Kidney capillary endothelial cell (primary cell): ENCODE results near the gene MEAK7.
"Not testable (repeated sequence)": the region's sequence is repeated elsewhere in the genome, so short reads cannot be mapped to it uniquely, and the experiment has no call there.

Experiments used
- DNase-seq: peaks from one replicate; pipeline ENCODE4 v3.0.0-alpha.2; 2018; ENCODE audit warnings: low spot score

Gene MEAK7

DNA sequence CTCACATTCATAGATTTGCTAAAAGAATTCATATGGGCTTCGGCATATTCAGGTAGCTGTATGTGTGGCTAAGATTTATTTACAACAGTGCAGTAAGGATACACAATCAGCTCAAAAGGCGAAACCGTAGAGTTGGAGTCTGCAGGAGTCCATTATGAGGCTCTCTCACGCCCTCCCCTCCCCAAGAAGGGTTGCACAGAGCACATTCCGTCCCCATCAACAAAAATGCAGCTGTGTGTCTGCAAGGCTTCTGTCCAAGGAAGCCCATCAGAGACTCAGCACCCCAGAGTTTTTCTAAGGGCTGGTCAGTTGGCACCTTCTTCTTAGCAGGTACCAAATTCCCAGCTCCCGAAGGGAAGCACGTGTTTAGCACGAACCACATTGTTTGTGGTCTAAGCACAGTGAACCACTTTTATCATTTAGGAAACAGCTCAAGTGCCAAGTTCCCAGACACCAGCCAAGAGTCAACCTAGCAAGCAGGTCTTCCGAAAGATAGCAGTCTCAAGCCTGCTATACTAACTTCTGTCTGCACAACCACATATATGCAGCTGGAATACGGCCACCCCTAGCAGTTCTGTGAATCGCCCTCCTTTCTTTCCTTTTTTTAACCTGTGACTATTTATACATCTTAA lies 28.5 kb upstream of the MEAK7 start:
- DNase-seq = no peak

DNA sequence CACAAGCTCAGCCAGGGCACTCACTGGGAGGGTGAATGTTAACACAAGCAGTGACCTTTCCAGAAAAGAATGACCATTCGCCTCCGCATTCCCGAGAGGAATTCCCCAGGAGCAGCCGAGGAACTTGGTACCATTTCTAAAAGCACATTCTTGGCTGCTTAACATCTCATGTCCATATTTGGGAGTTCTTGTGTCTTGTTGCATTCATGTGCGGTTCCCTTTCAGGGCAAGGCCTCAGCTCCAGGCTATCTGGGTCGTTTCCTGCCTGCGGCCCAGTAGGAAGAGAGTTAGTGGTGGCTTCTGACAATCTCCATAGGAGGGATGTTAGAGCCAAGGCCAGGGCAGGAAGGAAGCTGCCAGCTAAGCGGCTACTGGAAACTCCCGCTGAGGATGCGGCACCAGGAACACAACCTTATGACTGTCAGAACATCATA lies 27.8 kb upstream of the MEAK7 start:
- DNase-seq = peak; percentile 97

DNA sequence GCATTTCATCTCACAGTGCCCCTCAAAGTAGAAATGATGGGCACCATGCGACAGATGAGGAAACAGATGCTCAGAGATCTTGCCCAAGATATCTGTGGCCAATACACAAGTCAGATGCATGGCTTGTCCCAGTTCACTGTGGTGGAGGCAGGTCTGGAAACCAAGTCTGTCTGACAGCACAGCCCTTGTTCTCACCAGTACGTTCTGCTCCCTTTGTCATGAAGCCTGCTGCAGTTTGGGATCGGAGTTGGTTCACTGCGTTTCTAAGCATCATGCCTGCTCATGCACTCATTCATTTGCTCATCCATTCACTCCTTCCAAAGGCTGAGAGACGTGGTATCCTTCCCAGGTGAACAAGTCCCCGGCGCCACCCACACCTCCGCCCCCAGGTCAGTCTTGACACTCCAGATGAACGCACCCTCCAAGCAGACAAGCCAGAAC lies 27.2 kb upstream of the MEAK7 start:
- DNase-seq = no peak

DNA sequence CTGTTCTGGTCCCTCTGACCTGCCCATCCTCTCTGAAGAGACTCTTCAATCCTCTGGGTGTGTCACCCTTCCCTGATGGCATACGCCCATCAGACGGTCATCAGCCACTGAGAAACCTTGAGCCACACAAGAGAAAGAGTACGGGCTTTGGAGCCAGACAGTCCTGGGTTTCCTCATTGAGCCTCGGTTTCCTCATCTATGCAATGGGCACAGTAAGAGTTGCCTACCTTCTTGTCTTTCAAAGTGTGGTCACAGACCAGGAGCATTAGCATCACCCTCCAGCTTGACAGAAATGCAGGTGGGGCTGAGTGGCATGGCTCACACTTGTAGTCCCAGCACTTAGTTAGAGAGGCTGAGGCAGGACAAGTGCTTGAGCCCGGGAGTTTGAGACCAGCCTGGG lies 26.1 kb upstream of the MEAK7 start:
- no peak for DNase-seq

DNA sequence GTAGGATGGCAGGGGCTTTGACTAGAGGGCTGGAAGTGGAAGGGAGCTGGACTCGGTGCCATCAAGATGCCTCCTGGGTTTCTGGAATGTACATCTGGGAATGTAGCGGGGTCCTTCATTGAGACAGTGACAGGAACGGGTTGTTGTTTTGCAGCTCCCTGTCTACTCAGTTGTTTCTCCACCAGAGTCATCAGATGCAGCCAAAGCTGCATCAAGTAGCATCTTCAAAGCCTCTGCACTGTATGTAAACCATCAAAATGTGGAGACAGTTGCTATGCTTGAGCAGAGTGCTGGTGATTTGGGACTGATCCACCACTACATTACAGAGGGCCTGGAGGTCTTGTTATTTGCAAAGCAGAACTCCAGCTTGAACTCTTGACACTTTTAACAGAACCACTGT lies 25.1 kb upstream of the MEAK7 start:
- no peak for DNase-seq

DNA sequence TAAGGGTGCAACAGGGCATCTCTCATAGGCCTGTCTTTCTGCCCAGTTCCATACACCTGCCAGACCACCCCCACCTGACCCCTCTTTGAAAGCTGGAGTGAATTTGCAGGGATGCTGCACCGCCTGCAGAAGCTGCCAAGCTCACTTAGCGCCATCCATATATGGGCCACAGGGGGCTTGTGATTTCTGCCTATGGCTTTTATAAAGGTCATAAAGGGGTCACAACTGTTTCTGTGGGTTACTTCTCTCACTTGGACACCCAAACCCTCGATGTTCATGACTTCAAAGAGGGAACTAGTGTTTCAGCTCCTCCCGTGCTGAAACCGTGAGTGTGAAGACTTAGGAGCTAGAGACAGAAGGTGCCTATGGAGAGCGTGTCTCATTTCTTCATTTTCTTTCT lies 23.9 kb upstream of the MEAK7 start:
- no peak for DNase-seq

DNA sequence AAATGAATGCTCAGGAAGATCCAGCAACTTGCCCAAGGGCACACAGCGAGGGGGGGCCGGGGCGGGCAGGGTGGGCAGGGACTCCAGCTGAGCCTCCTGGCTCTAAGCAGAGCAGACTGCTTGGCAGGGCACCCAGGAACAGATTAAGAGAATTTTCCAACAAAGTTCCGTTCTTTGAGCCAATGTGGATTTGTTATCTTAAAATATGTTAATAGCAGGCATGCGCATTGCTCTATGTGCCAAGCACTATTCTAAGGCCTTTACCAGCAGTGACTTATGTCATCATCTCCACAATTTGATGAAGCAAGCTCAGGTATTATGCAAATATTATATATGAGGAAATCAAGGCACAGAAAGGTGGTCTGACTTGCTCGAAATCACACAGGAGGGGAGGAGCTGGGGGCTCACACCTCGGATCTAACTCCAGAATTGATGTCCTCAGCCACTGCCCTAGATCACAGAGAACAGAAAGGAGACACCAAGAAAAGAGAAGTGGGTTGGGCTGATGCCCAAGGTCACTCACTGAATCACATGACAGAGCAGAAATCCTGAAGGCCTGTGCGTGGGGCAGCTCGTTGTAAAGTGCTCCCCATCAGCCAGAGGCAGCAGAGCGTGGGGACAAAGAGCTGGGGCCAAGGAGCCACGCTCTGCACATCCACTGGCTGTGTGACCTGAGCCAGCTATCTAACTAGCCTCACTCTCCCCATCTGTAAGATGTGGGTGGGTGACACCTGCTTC lies 23.2 kb upstream of the MEAK7 start:
- no peak for DNase-seq

DNA sequence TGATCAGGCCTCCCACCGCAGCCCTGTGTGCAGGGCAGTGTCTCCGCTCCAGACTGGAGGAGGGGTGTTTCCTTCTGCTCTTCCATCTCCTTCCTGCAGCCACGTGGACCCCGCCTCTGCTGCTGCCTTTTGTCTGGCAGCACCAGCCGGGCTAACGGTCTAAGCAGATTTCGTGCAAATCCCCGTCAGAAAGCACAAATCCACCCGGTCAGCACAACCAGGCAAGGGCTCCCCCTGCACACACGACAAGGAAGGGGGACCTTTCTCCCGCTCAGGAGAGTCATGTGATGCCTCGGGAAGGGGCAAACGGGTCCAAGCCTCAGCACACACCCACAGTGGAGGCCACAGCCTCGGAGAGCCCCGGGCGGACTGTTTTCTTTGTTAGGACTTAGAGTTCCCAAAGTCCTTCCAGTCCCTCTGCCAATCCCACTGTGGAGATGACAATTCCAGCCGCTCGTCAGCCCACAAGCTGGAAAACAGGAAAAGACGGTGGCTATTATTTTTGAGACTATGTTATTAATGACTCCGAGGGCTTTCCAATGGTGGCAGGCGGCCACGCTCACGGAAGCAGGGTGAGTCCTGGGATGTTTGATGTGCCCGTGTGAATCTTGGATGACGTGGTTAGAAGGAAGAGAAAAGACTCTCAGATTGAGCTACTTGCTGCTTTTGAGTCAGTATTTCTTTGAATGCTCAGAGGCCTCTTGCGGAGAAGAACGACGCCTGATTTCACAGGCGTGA lies 22.5 kb upstream of the MEAK7 start:
- peak; percentile 86 for DNase-seq

DNA sequence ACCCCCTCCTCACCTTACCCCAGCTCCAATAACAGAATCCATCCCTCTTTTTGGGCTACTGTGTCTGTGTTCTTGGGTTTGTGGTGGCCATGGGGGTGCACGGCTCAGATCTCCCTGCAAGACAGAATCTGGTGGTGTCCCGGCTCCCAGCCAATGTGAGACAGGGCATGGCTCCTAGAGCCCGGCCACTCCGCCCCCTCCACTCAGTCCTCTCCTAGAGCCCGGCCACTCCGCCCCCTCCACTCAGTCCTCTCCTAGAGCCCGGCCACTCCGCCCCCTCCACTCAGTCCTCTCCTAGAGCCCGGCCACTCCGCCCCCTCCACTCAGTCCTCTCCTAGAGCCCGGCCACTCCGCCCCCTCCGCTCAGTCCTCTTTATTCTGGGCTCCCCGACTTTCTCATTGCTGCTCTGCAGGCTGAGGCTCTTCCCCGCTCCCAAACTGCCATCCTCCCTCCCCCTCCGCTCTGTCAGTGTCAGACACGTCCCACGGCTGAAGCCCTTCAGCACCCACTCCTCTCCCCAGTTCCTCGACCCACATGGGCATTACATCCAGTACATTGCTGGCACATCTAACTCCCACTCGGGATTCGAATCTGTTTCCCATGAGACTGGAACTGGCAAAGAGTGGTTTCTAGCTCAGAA lies 20.6 kb upstream of the MEAK7 start:
- DNase-seq = not testable (repeated sequence)

DNA sequence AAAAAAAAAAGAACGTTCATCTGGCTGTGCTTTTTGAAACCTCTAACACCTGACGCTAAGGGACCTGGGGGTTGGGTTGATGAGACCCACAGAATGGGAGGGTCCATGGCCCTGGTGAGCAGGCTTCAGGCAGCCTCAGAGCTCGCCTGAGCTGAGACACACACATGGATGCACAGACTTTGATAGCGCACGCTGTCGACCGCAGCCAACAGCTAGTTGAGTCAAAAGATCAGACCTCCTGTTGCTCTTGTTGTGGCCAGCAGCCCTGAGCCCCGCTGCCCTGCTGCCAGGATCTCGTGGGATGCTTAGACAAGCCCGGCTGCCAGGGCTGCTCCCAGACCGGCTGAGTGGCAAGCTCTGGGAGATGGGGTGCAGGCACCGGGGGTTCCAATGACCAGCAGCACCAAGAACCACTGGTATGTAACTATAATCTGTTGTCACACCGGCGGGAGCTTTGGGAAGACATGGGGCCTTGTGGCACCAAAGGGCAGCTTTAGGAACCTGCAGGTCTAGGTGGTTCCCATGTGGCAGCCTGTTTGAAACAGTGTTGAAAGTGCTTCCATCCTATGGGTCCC lies 20.0 kb upstream of the MEAK7 start:
- no peak for DNase-seq

DNA sequence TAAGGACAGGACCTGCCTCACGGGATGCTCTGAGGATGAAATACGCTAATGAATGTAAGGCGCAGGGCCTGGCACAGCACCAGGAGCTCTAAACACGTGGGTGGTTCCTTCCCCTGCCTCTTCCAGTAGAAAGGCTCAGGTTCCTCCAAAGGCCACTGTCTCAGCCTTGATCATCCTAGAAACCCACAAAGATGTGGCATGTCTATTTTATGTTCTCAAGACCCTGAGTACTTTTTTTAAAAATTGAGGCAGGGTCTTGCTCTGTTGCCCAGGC lies 17.0 kb upstream of the MEAK7 start:
- DNase-seq = no peak

DNA sequence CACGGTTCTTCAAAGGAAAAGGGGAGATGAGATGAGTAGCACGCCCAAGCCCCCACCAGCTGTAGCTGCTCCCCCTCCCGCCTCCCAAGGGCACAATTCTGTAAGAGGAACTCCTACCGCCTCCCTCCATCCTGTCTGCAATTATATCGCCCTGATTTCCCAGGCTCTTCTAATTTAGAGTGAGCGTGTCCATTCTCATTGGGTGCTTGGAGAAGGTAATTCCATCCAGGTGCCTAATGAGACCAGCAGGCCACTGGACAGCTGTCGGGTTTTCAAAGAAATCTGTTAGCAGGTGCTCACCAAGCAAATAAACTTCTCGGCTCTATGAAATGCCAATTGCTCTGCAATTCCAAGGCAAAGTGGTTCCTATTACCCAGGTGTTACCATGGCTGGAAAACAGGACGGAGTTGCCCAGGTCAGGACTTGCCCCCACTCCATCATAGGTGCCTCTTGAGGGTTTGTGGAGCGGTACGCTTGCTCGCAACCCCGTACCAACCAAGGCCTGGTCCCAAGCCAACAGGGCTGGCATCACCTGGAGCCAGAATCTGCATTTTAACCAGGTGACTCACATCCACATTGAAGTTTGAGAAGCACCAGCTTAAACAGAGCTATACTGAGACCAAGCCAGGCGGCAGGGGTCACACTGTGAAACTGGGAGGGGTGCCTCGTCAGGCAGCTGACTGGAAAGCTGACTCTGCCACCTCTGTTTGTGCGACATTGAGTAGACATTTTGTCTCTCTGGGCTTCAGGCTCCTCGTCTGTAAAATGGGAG lies 16.5 kb upstream of the MEAK7 start:
- DNase-seq = no peak

DNA sequence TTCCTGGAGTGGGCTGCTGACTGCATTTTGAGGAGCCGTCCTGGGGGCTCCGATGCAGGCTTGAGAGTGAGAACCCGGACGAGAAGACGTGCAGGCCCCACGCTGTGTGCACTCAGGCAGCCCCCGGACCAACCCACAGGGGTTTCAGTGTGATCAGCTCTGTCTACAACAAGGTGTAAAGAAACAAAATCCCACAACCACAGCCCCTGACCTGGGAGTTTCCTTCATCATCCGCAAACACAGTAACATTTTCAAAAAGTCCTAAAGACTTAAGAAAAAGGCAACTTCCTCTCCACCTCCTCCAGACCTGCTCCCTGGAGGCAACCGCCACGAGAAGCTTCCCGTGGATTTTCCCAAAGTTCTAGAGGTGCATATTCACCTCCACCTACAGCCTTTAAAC lies 15.4 kb upstream of the MEAK7 start:
- DNase-seq = no peak

DNA sequence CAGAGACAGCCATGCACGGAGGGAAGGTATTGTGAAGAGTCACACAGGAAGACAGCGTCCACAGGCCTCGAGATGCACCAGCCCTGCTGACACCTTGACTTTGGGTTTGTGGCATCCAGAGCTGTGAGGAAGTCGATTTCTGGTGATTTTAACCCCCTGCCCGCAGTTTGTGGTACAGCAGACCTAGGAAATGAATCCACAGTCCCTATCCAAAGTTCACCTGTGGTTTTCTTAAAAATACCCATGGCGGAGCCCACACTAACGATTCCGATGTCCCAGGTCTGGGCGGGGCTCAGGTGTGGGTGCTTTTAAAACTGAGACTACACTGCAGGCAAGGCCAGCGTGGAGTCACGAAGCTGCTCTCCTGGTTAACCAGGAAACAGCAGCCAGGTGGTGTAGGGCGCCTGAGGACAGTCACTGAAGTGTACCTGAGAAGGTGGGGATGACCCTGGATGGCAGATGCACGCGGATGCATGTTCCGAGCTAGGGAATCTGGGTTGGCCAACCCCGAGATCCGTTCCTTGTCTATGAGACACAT lies 14.4 kb upstream of the MEAK7 start:
- no peak for DNase-seq

DNA sequence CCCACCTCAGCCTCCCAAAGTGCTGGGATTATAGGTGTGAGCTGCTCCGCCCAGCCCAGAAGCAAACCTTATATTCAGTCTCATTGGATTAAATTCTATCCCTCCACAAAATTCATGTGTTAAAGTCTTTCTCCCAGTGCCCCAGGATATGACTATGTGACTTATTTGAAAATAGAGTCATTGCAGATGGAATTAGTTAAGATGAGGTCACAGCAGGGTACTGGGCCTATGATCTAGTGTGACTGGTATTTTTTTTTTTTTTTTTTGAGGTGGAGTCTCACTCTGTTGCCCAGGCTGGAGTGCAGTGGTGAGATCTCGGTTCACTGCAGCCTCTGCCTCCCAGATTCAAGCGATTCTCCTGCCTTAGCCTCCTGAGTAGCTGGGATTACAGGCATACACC lies 13.8 kb upstream of the MEAK7 start:
- not testable (repeated sequence) for DNase-seq

DNA sequence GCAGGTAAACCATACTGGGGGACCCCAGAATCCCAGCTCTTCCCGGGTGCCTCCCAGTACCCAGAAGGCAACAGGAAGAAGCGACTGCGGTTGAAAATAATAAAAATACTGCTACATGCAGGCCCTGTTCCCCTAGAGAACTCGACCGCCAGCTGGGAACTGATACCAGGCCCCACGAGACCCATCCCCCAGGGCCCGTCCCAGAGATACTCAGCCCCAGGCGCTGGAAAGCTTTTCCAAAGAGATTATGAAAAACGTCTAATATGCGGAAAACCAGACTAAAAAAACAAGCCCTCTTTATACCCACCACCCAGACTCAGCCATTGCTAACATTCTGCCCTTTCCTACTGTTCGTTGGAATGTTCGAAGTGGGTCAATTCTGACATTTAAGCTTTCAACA lies 12.9 kb upstream of the MEAK7 start:
- DNase-seq = no peak

DNA sequence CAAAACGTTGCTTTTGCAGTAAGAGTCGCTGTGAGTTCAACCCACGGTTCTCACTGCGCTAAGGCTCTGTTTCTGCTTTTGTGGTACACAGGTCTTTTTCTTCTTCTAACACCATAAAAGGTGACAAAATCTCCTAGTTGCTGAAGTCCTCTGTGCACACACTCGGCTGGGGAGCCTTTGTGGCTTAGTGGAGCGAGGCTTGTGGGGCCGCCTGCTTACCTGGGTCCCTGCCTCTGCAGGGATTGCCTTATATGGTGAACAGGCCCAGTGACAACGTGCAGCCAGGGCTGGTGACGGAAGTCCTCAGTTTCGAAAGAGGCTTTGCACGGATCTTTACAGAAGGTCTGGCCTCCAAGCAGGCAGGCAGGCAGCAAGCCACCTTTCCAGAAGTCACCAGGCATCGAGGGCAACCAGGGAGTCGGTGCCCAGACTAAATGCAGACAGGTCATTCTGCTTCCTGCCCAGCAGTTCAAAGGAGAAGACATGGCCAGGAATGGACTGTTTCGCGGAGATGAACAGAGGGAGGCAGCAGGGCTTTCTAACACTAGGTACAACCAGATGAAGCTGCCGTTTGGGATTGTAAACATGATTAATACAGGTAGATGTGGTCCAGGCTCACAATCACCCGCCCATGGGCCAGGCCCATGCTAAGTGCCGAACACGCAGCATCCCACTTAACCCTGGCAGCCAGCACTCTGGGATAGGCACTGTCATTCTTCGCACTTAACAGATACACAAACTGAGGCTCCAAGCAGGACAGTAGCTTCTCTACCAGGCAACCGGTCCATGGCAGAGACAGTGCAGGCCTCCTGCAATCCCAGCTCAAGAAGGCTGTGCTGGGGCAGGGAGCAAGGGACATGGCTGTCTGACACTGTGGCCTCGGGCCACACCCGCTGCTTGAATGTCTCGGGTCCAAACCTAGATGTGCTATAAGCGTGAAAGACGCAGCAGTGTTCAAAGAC lies 10.7 kb upstream of the MEAK7 start:
- no peak for DNase-seq

DNA sequence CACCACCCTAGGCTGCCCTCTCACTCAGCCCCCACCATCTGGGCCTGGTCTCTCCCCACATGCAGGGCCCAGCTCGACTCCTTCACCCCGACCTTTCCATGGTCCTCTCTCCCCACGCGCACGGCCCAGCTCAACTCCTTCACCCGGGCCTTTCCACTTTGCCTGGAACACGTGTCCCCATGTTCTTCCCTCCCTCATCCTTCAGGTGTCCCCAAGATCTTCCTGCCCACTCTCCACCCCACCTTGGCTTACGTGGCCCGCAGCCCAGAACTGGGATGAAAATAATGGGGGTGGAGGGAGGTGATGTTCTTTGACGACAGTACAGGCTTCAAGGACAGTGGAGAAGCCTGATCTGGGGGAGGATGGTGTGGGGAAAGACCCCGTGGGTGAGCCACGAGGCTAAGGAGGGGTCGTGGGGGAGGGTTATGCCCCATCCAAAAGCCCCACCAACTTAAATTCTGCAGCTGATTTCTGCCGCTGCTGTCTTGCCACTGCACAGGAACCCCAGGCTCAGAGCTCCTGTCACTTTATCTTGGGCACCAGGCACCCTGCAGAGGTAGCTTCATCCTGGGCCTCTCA lies 9.9 kb upstream of the MEAK7 start:
- DNase-seq = no peak

DNA sequence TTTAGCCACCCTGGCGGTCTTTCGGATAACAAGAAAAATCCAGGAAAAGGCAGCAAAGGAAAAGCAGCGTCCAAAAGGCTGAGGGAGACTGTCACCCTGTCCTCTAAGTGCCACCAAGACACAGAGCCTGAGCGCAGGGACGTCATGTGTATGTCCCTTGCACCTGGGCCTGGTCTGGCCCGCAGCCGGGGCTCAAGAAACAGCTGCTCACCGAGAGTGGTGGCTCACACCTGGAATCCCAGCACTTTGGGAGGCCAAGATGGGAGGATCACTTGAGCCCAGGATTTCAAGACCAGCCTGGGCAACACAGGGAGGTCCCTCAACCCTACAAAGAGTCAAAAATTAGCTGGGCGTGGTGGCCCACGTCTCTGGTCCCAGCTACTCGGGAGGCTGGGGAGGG lies 9.2 kb upstream of the MEAK7 start:
- no peak for DNase-seq

DNA sequence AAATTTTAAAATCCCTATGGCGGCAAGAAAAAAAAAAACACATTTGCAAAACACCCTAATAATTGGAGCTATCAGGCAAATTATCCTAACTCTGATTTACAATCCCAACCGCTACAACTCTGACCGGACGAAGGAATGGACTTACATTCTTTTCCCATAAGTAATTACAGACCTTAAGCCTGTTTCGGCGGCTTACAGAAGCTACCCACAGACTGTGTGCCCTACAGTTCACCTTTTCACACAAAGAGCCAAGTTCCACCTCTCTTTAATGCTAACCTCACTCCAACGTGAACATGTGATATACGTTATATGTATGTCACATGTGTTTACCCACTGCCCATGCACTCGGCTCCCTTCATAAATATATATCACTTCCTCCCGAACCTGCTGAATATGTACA lies 8.7 kb upstream of the MEAK7 start:
- no peak for DNase-seq
